ENCODE measurements around the gene NBPF3.

DNA sequence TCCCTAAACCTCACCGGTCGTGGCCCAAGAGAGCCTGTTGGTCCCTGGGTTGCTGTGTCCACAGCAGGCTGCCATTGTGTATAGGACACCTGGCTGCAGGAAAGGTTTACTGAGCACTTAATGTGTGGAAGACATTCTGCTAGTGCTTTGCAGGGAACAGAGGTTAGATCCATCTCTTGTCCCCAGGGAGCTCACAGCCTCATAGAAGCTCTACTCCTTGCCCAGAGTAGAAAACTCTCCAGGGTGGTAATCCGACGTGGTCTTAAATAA lies 52.4 kb downstream of the NBPF3 start:
- TF ChIP-seq, protein P1, sequence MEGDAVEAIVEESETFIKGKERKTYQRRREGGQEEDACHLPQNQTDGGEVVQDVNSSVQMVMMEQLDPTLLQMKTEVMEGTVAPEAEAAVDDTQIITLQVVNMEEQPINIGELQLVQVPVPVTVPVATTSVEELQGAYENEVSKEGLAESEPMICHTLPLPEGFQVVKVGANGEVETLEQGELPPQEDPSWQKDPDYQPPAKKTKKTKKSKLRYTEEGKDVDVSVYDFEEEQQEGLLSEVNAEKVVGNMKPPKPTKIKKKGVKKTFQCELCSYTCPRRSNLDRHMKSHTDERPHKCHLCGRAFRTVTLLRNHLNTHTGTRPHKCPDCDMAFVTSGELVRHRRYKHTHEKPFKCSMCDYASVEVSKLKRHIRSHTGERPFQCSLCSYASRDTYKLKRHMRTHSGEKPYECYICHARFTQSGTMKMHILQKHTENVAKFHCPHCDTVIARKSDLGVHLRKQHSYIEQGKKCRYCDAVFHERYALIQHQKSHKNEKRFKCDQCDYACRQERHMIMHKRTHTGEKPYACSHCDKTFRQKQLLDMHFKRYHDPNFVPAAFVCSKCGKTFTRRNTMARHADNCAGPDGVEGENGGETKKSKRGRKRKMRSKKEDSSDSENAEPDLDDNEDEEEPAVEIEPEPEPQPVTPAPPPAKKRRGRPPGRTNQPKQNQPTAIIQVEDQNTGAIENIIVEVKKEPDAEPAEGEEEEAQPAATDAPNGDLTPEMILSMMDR (IDR thresholded peaks at IDR 0.05), result no peak
- TF ChIP-seq POLR2A (IDR thresholded peaks at IDR 0.05) (no peak), POLR2AphosphoS5 (IDR thresholded peaks at IDR 0.05) (no peak), EP300 (IDR thresholded peaks at IDR 0.05) (no peak)
